T-helper 1 cell treated with Interleukin-12 subunit alpha and Interleukin-12 subunit beta and Interleukin-4 antibody, amounts not matched to agents 30 ng/mL and 1 ng/mL, for 36 hours (primary cell): ENCODE data around the gene KLRF2. TPM values are rescaled to one million over a fixed set of nuclear protein-coding genes. Genes with fewer than 3 reads are reported as not detected.

Source experiments
- intact Hi-C: fragments of 100-400 bp; cut with micrococcal nuclease; formaldehyde crosslinking; loops from one replicate; pipeline ENCODE4 v1.15.1; 2024
- total RNA-seq: library from RNA; stranded (reverse); gene quantifications from 2 replicates; pipeline ENCODE4 v1.2.3, GENCODE V29; 2022

Gene KLRF2
- total RNA-seq, 1 donor from 2014 or later: not detected

GRCh38 chr12:9933958-9934357, 52.7 kb downstream of the KLRF2 start:
- intact Hi-C loops: no loop called here

- intact Hi-C loops: no loop called here
Measured at GRCh38 chr12:9935026-9935425, 53.7 kb downstream of the KLRF2 start.

GRCh38 chr12:9936591-9936990, 55.3 kb downstream of the KLRF2 start:
- intact Hi-C loops: no loop called here

- intact Hi-C loops: loop anchor here (1.0 to 10.0 kb wide), 7 partner anchors 69 to 674 kb away; partner anchors contain the start of gene MAGOHB
Measured at GRCh38 chr12:9940375-9940774, 59.1 kb downstream of the KLRF2 start.

- intact Hi-C loops: loop anchor here (10.0 kb wide), 2 partner anchors 297 to 673 kb away; partner anchors contain the start of gene MAGOHB
Measured at GRCh38 chr12:9941838-9942237, 60.5 kb downstream of the KLRF2 start.

GRCh38 chr12:9943240-9943639, 62.0 kb downstream of the KLRF2 start:
- intact Hi-C loops: loop anchor here (10.0 kb wide), 2 partner anchors 298 to 672 kb away; partner anchors contain the start of gene MAGOHB

- intact Hi-C loops: loop anchor here (10.0 kb wide), 2 partner anchors 300 to 670 kb away; partner anchors contain the start of gene MAGOHB
Measured at GRCh38 chr12:9944391-9944790, 63.1 kb downstream of the KLRF2 start.

Other genes starting within 250 kb of the KLRF2 start
- gene CLEC2D, start 211.8 kb upstream of the KLRF2 start, total RNA-seq: 407 and 420 TPM in 2 replicates
- gene CLECL1, start 148.4 kb upstream of the KLRF2 start, total RNA-seq: 5.0 and 7.9 TPM in 2 replicates
- gene CD69, start 120.6 kb upstream of the KLRF2 start, total RNA-seq: 98.9 and 106 TPM in 2 replicates
- 0.24 and 0.37 TPM in 2 replicates for gene KLRF1, start 54.0 kb upstream of the KLRF2 start, total RNA-seq
- 46.4 and 48.9 TPM in 2 replicates for gene CLEC2B, start 12.1 kb upstream of the KLRF2 start, total RNA-seq
- gene CLEC2A, start 50.9 kb downstream of the KLRF2 start, total RNA-seq: not detected in 2 replicates
- 1.7 and 1.9 TPM in 2 replicates for gene CLEC12A, start 89.9 kb downstream of the KLRF2 start, total RNA-seq
- gene CLEC1B, start 117.6 kb downstream of the KLRF2 start, total RNA-seq: not detected in 2 replicates
- gene CLEC12B, start 129.1 kb downstream of the KLRF2 start, total RNA-seq: 0.15 and 0.32 TPM in 2 replicates
- gene CLEC9A, start 149.2 kb downstream of the KLRF2 start, total RNA-seq: not detected in 2 replicates
- gene CLEC1A, start 217.5 kb downstream of the KLRF2 start, total RNA-seq: not detected in 2 replicates
- gene CLEC7A, start 248.7 kb downstream of the KLRF2 start, total RNA-seq: 0.73 and 0.83 TPM in 2 replicates